ENCODE measurements around the gene ENPP7.

DNA sequence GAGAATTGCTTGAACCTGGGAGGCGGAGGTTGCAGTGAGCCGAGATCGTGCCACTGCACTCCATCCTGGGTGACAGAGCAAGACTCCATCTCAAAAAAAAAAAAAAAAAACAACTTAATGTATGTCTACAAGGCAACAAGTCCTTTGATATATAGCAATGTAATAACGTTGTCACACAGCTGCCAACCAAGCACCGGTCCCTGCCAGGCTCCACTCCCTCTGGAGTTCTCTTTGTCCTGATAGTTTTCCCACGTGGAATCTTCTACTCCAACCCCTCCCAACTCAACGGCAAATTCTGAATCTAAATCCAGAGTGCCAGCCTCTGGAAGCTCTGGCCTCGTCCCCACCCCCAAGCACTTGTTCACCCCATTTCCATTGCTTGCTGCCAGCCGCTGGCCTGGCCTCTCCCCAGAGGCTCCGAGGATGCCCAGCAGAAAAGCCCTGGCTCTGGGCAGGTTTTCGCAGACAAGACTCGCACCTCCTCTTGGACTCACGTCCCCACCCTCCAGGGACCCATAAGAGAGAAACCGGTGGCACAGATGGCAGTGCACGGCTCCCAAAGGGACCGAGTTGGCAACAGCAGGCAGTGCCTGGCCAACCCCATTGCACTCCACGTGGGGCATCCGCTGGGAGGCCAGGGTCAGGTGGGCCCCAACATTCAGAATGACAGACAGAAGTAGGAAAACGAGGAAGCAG, 31.3 kb downstream of the ENPP7 start:
- TF ChIP-seq, protein P1, sequence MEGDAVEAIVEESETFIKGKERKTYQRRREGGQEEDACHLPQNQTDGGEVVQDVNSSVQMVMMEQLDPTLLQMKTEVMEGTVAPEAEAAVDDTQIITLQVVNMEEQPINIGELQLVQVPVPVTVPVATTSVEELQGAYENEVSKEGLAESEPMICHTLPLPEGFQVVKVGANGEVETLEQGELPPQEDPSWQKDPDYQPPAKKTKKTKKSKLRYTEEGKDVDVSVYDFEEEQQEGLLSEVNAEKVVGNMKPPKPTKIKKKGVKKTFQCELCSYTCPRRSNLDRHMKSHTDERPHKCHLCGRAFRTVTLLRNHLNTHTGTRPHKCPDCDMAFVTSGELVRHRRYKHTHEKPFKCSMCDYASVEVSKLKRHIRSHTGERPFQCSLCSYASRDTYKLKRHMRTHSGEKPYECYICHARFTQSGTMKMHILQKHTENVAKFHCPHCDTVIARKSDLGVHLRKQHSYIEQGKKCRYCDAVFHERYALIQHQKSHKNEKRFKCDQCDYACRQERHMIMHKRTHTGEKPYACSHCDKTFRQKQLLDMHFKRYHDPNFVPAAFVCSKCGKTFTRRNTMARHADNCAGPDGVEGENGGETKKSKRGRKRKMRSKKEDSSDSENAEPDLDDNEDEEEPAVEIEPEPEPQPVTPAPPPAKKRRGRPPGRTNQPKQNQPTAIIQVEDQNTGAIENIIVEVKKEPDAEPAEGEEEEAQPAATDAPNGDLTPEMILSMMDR (IDR thresholded peaks at IDR 0.05 in 4 of 5, conservative IDR thresholded peaks at IDR 0.05 in 1 of 5): no peak
- no peak for TF ChIP-seq POLR2A (IDR thresholded peaks at IDR 0.05)
